ENCODE results near the gene PTS. TPM values are rescaled to one million over a fixed set of nuclear protein-coding genes. Genes with fewer than 3 reads are reported as not detected.

PTS gene
- total RNA-seq, 1 experiment from 2014 or later: 26.7 TPM

- ChIA-PET POLR2A (no interaction called here), CTCF (no interaction called here)
- H3K4me1 Mint-ChIP-seq: no peaks in the 10 kb centered on the region
- H3K9me3 Mint-ChIP-seq: peaks cover 4% of the 10 kb centered on the region; the same call in 1 of the 2 replicates
- ATAC-seq (no peak), DNase-seq (ENCODE audit: low spot score) (no peak)
- peaks cover 25% of the 10 kb centered on the region for H3K36me3 Mint-ChIP-seq
- H3K27me3 Mint-ChIP-seq (ENCODE audit: low read depth): no peaks in the 10 kb centered on the region
- H3K4me3 Mint-ChIP-seq: no peak overlapping the region
- no peak overlapping the region for H3K27ac Mint-ChIP-seq
- TF ChIP-seq ZNF512 (CRISPR knock-in tag; IDR thresholded peaks at IDR 0.05; ENCODE audit: borderline replicate concordance) (no peak), OVOL2 (CRISPR knock-in tag; IDR thresholded peaks at IDR 0.05; ENCODE audit: borderline replicate concordance) (no peak), ZNF423 (CRISPR knock-in tag; IDR thresholded peaks at IDR 0.05) (no peak)
Measured at GRCh38 chr11:112238041-112238440, 11.8 kb downstream of the PTS start.

GRCh38 chr11:112241486-112241885 lies 15.3 kb downstream of the PTS start:
- no peak overlapping the region for H3K27ac Mint-ChIP-seq
- H3K9me3 Mint-ChIP-seq: peaks cover 16% of the 10 kb centered on the region
- H3K36me3 Mint-ChIP-seq: peaks cover 18% of the 10 kb centered on the region
- CTCF ChIA-PET: no interaction called here
- ATAC-seq (no peak), DNase-seq (ENCODE audit: low spot score) (no peak)
- POLR2A ChIA-PET: no interaction called here
- H3K27me3 Mint-ChIP-seq (ENCODE audit: low read depth): peaks cover 6% of the 10 kb centered on the region; the same call in 1 of the 2 replicates
- H3K4me3 Mint-ChIP-seq: no peak overlapping the region
- TF ChIP-seq NFATC4 (CRISPR knock-in tag; IDR thresholded peaks at IDR 0.05): no peak
- H3K4me1 Mint-ChIP-seq: no peaks in the 10 kb centered on the region

GRCh38 chr11:112247201-112247600 lies 21.0 kb downstream of the PTS start:
- H3K27ac Mint-ChIP-seq: no peak overlapping the region
- CTCF ChIA-PET: interaction anchor here (1.2 kb wide), 1 partner anchor 33 kb away, joined by 3 read pairs; no protein-coding TSS in a partner anchor
- POLR2A ChIA-PET: no interaction called here
- TF ChIP-seq E2F4 (CRISPR knock-in tag; IDR thresholded peaks at IDR 0.05; ENCODE audit: borderline replicate concordance, low read depth): no peak
- TF ChIP-seq ZNF512 (CRISPR knock-in tag; IDR thresholded peaks at IDR 0.05; ENCODE audit: borderline replicate concordance): no peak
- no peak for TF ChIP-seq HMGA2 (CRISPR knock-in tag; IDR thresholded peaks at IDR 0.05)
- TF ChIP-seq ZNF281 (CRISPR knock-in tag; IDR thresholded peaks at IDR 0.05): no peak
- TF ChIP-seq RORB (CRISPR knock-in tag; IDR thresholded peaks at IDR 0.05): no peak
- TF ChIP-seq NR2C2 (CRISPR knock-in tag; IDR thresholded peaks at IDR 0.05): no peak
- no peak for TF ChIP-seq PREB (CRISPR knock-in tag; IDR thresholded peaks at IDR 0.05; ENCODE audit: borderline replicate concordance)
- TF ChIP-seq GABPB1 (CRISPR knock-in tag; IDR thresholded peaks at IDR 0.05): no peak
- TF ChIP-seq MAX (CRISPR knock-in tag; IDR thresholded peaks at IDR 0.05): no peak
- TF ChIP-seq ZNF138 (CRISPR knock-in tag; conservative IDR thresholded peaks at IDR 0.05): no peak
- TF ChIP-seq ERG (CRISPR knock-in tag; IDR thresholded peaks at IDR 0.05): no peak
- no peak for TF ChIP-seq ZNF263 (CRISPR knock-in tag; IDR thresholded peaks at IDR 0.05; ENCODE audit: low read depth)
- no peak for TF ChIP-seq AFF4 (CRISPR knock-in tag; IDR thresholded peaks at IDR 0.05; ENCODE audit: borderline replicate concordance)
- TF ChIP-seq ZNF416 (CRISPR knock-in tag; IDR thresholded peaks at IDR 0.05): no peak
- TF ChIP-seq JUN (CRISPR knock-in tag; IDR thresholded peaks at IDR 0.05): no peak

More at GRCh38 chr11:112247201-112247600, 21.0 kb downstream of the PTS start:
- no peak overlapping the region for H3K4me3 Mint-ChIP-seq
- ATAC-seq (no peak), DNase-seq (ENCODE audit: low spot score) (no peak)
- peaks cover 16% of the 10 kb centered on the region for H3K9me3 Mint-ChIP-seq
- H3K4me1 Mint-ChIP-seq: no peaks in the 10 kb centered on the region
- peaks cover 13% of the 10 kb centered on the region for H3K27me3 Mint-ChIP-seq (ENCODE audit: low read depth)
- H3K36me3 Mint-ChIP-seq: peaks cover 8% of the 10 kb centered on the region
